GM18868 (cell line): Measurements from ENCODE around the gene AHI1.

Source experiments
- ATAC-seq: cut with Tn5 transposase; IDR thresholded peaks from one replicate; pipeline ENCODE4 v1.9.1; 2021; ENCODE audit warnings: mild to moderate bottlenecking, moderate library complexity; ENCODE audit not compliant: unreplicated experiment

The AHI1 gene

GRCh38 chr6:135236732-135237131 is 260.8 kb downstream of the AHI1 start:
- ATAC-seq: no peak

GRCh38 chr6:135236319-135236718 is 261.2 kb downstream of the AHI1 start:
- no peak for ATAC-seq

DNA sequence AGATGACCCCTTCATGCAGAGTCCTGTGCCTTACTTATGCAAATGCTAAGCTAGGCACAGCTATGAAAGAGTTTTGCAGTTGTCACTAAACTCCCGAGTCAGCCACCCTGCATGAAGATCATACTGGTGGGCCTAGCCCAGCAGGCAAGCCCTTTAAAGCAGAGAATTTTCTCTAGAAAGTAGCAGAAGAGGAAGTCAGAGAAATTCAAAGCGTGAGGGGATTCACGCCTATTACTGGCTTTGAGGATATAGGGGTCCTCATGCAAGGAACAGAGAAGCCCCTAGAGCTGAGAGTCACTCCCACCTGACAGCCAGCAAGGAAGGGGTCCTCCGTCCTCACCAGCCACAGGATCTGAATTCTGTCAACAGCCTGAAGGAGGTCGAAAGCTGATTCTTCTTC is 261.8 kb downstream of the AHI1 start:
- no peak for ATAC-seq

- ATAC-seq: no peak
Measured at GRCh38 chr6:135234492-135234780, 263.1 kb downstream of the AHI1 start.

- peak; percentile 58 for ATAC-seq
Measured at GRCh38 chr6:135233686-135234491, 263.7 kb downstream of the AHI1 start.
